ENCODE results near the gene ZCCHC24. TPM values are rescaled to one million over a fixed set of nuclear protein-coding genes. Genes with fewer than 3 reads are reported as not detected.

ZCCHC24 gene
- total and polyA plus RNA-seq, 2 donors (not counting 3 experiments of a cell fraction or from before 2014, with no cell fraction given): 5.2 to 8.4 TPM

GRCh38 chr10:79471776-79472175, 26.4 kb upstream of the ZCCHC24 start:
- Histone ChIP-seq H3K27me3 (ENCODE audit: control insufficient read depth in 2 of 2, insufficient read depth in 2 of 2, low read length in 2 of 2) (peaks cover 5 to 16% of the 10 kb centered on the region in 2 experiments), H3K4me1 (ENCODE audit: control insufficient read depth, extremely low read depth, insufficient read depth, low read length) (no peaks in the 10 kb centered on the region), H3K4me3 (replicated peaks in 1 of 3; ENCODE audit: insufficient read depth in 1 of 3, low read depth in 1 of 3, low read length in 3 of 3) (no peak overlapping the region), H3K9me1 (replicated peaks; ENCODE audit: control insufficient read depth, extremely low read depth, insufficient read depth, low read length) (no peaks in the 10 kb centered on the region), H3K36me3 (ENCODE audit: control insufficient read depth in 2 of 2, extremely low read depth in 1 of 2, insufficient read depth in 2 of 2, low read length in 2 of 2) (no peaks in the 10 kb centered on the region), H3K4me2 (ENCODE audit: insufficient read depth, low read length) (no peak overlapping the region), H3K9ac (replicated peaks; ENCODE audit: extremely low read depth, insufficient read depth, low read length) (no peak overlapping the region), H3K9me3 (replicated peaks; ENCODE audit: control insufficient read depth, insufficient read depth, low read length) (no peaks in the 10 kb centered on the region), H4K20me1 (replicated peaks; ENCODE audit: control insufficient read depth, extremely low read depth, insufficient read depth, low read length) (no peaks in the 10 kb centered on the region), H3K27ac (ENCODE audit: insufficient read depth, low read depth, low read length) (no peak overlapping the region), H2AFZ (ENCODE audit: low read depth, low read length) (no peak overlapping the region), H3K79me2 (ENCODE audit: control insufficient read depth, insufficient read depth, low read length) (no peaks in the 10 kb centered on the region)
- FAIRE-seq: no peak
- intact Hi-C loops (cut with micrococcal nuclease): no loop called here
- DNase-seq (ENCODE audit: low read depth, low spot score): no peak
- dilution Hi-C loops (cut with MboI; ENCODE audit: extremely low pct_ligation_motif_present, low sequenced_read_pairs): no loop called here
- CTCF ChIA-PET: interaction anchor here (0.6 to 2.0 kb wide), 5 partner anchors 14 to 576 kb away, joined by 4 to 22 read pairs (median 5); no protein-coding TSS in a partner anchor
- POLR2A ChIA-PET: no interaction called here
- BruUV-seq (replicated peaks): no TSS peak
- TF ChIP-seq CTCF (IDR thresholded peaks at IDR 0.05; ENCODE audit: extremely low read depth in 1 of 2, insufficient read depth in 1 of 2, low read depth in 1 of 2, low read length in 2 of 2) (no peak), JUN (IDR thresholded peaks at IDR 0.05; ENCODE audit: borderline replicate concordance, insufficient read depth, insufficient read length, low read depth) (no peak), POLR2AphosphoS5 (IDR thresholded peaks at IDR 0.05; ENCODE audit: insufficient read depth, low read depth, low read length) (no peak), MAX (IDR thresholded peaks at IDR 0.05; ENCODE audit: insufficient read depth, insufficient read length) (no peak), MYC (IDR thresholded peaks at IDR 0.05; ENCODE audit: low read depth, low read length) (no peak), POLR2A (IDR thresholded peaks at IDR 0.05; ENCODE audit: low read depth, low read length) (no peak), FOS (IDR thresholded peaks at IDR 0.05; ENCODE audit: borderline replicate concordance, insufficient read depth, low read length) (no peak), GATA2 (IDR thresholded peaks at IDR 0.05; ENCODE audit: insufficient read depth, insufficient read length, low read depth, low read length) (no peak), EZH2 (IDR thresholded peaks at IDR 0.05; ENCODE audit: borderline replicate concordance, low read depth, low read length, severe bottlenecking) (no peak)

All from endothelial cell of umbilical vein (primary cell).